Right lobe of liver (tissue), 6 donors: Measurements from ENCODE around the gene ETFRF1. TPM values are rescaled to one million over a fixed set of nuclear protein-coding genes. Genes with fewer than 3 reads are reported as not detected.

Source experiments
- ATAC-seq, 4 donors: fragments of 200-7000 bp; cut with Tn5 transposase; one replicate each; pipeline ENCODE4 v1.9.1; 2020; ENCODE audit warnings: mild to moderate bottlenecking in 4 of 4, moderate library complexity in 4 of 4
- DNase-seq, 3 donors: peaks; one replicate each; pipeline ENCODE4 v3.0.0-alpha.2; 2020
- H3K27ac ChIP-seq, 3 donors: fragments of 200-600 bp; one replicate each; pipeline ENCODE4 v1.8.0; 2022
- H3K27me3 ChIP-seq, 2 donors: fragments of 200-600 bp; one replicate each; pipeline ENCODE4 v1.8.0; 2022
- H3K36me3 ChIP-seq, 4 donors: fragments of 200-600 bp; sonication (generic) in 1 of 4; one replicate each; pipeline versions ENCODE4 v1.5.1 to v1.8.0; 2017 to 2022; ENCODE audit warnings: control low read depth in 1 of 4
- H3K4me1 ChIP-seq, 4 donors: fragments of 200-600 bp; sonication (generic) in 1 of 4; one replicate each; pipeline versions ENCODE4 v1.5.1 to v1.8.0; 2017 to 2022; ENCODE audit warnings: control low read depth in 1 of 4
- H3K4me3 ChIP-seq, 3 donors: fragments of 200-600 bp; one replicate each; pipeline ENCODE4 v1.8.0; 2022
- H3K9me3 ChIP-seq, 4 donors: fragments of 200-600 bp; sonication (generic) in 1 of 4; one replicate each; pipeline versions ENCODE4 v1.5.1 to v1.8.0; 2017 to 2022; ENCODE audit warnings: control low read depth in 1 of 4
- CTCF ChIP-seq, 4 donors: fragments of 200-600 bp in 3 of 4; fragments of 450-650 bp in 1 of 4; IDR thresholded peaks; one replicate each; pipeline versions ENCODE4 v1.5.1 to v1.8.0; 2016 to 2022; ENCODE audit warnings: antibody characterized with exemption in 4 of 4, mild to moderate bottlenecking in 2 of 4
- POLR2A ChIP-seq: fragments of 450-650 bp; IDR thresholded peaks from one replicate; pipeline ENCODE4 v1.6.1; 2017; ENCODE audit warnings: antibody characterized with exemption, mild to moderate bottlenecking
- WGBS: methylation state at CpG from one replicate; pipeline ENCODE4 v1.1.6; 2018; ENCODE audit warnings: low coverage, low lambda C conversion rate; ENCODE audit not compliant: insufficient coverage; ENCODE audit errors: missing lambda C conversion rate; 5-methylcytosine and 5-hydroxymethylcytosine counted together
- intact Hi-C, 2 donors: fragments of 100-400 bp; cut with DNase I; formaldehyde crosslinking; loops; one replicate each; pipeline versions ENCODE4 v1.11.2 to v1.14.1; 2022
- total RNA-seq, 6 experiments: library from RNA; depleted of rRNA in 2 of 6; stranded (reverse); fragments of >200 nt in 2 of 6; fragmentation: NEBNext Ultra II Directional in 3 of 6; extraction: Animal tissue kit (Norgen Biotek cat#: 25700) in 3 of 6; gene quantifications; one replicate each; pipeline versions ENCODE4 v1.1.0 to v1.2.4, GENCODE V29; 2016 to 2023
- donor health status: DM: no; HTN: yes; CAD: no.
- donor health status: DM: no; HTN: no; CAD: no.
- donor health status: DM: no; HTN: no; CAD: no.
- donor health status: DM: no; HTN: yes; CAD: no.
- donor health status: DM: no; HTN: yes; CAD: no.

ETFRF1 gene
- total RNA-seq, 6 experiments from 2014 or later, result 29.9 to 50.2 (median 38.2) TPM

GRCh38 chr12:25252946-25253345 lies 57.9 kb downstream of the ETFRF1 start:
- WGBS, result 93% methylated on average over 3 of the region's 3 CpGs
- H3K27ac ChIP-seq, result no peak overlapping the region
- no peak for ATAC-seq
- DNase-seq, result no peak
- H3K9me3 ChIP-seq, result no peaks in the 10 kb centered on the region
- intact Hi-C loops, result no loop called here
- no peak overlapping the region for H3K4me3 ChIP-seq
- TF ChIP-seq CTCF (IDR thresholded peaks at IDR 0.05) (no peak), POLR2A (no peak)
- no peaks in the 10 kb centered on the region for H3K36me3 ChIP-seq
- peaks cover 0 to 33% (median 2%) of the 10 kb centered on the region in 4 donors for H3K4me1 ChIP-seq
- no peaks in the 10 kb centered on the region for H3K27me3 ChIP-seq

- peaks cover 0 to 37% (median 2%) of the 10 kb centered on the region in 4 donors for H3K4me1 ChIP-seq
- intact Hi-C loops, result no loop called here
These were observed 58.5 kb downstream of the ETFRF1 start for GRCh38 chr12:25253371-25254068.

GRCh38 chr12:25254271-25254880 lies 59.3 kb downstream of the ETFRF1 start:
- ATAC-seq (no peak), DNase-seq (no peak)
- WGBS, result 64% methylated on average over 4 of the region's 4 CpGs
- Histone ChIP-seq H3K36me3 (no peaks in the 10 kb centered on the region), H3K4me1 (peaks cover 0 to 37% (median 2%) of the 10 kb centered on the region in 4 donors), H3K4me3 (no peak overlapping the region), H3K27ac (peak overlapping the region in 1 of 3 donors; percentile 2), H3K27me3 (no peaks in the 10 kb centered on the region), H3K9me3 (no peaks in the 10 kb centered on the region)
- no peak for TF ChIP-seq CTCF (IDR thresholded peaks at IDR 0.05)
- no peak for TF ChIP-seq POLR2A
- intact Hi-C loops, result no loop called here

More at GRCh38 chr12:25253371-25254068, 58.5 kb downstream of the ETFRF1 start:
- WGBS, result 71% methylated on average over 5 of the region's 5 CpGs
- Histone ChIP-seq H3K9me3 (no peaks in the 10 kb centered on the region), H3K4me3 (no peak overlapping the region), H3K36me3 (no peaks in the 10 kb centered on the region), H3K27me3 (no peaks in the 10 kb centered on the region), H3K27ac (peak overlapping the region in 1 of 3 donors; percentile 2)
- TF ChIP-seq POLR2A (no peak), CTCF (IDR thresholded peaks at IDR 0.05) (no peak)
- DNase-seq (no peak), ATAC-seq (no peak)

Other genes with a start within 250 kb of the ETFRF1 start
- gene BCAT1, start 246.1 kb upstream of the ETFRF1 start, total RNA-seq, result 1 to 10 TPM in 5 of 6 experiments, under 1 TPM in 1; 0.86 to 6.0 (median 2.7) TPM
- gene DNAI7, start 77 bp upstream of the ETFRF1 start, total RNA-seq, result under 1 TPM in 1 of 6 experiments, not detected in 5; 0.39 TPM
- gene KRAS, start 55.7 kb downstream of the ETFRF1 start, total RNA-seq, result 10 to 100 TPM; 10.1 to 28.8 (median 10.9) TPM